ENCODE data around the gene ATP8A2.

The ATP8A2 gene

DNA sequence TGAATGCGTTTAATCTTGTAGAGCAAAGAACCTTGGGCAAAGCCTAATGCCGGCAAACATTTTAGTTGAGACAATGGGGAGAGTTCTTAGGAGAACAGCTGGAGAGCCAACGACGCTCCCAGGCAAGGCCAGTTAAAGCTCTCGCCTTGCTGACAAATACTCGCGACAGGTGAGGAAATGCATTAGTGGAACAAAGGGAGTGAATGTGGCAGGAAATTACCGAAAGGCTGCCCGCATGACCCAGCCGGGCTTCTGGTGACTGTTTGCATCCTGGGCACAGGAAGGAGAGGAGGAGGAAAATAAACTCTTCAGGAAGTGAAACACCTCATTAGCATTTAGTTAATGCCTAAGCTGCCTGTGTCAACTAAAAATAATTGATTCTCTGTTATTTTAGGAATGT is 605.4 kb downstream of the ATP8A2 start:
- TF ChIP-seq EZH2 (IDR thresholded peaks at IDR 0.05) (no peak), POLR2AphosphoS5 (IDR thresholded peaks at IDR 0.05; ENCODE audit: borderline replicate concordance, low read depth, low read length) (no peak), FOXP2 (optimal IDR thresholded peaks at IDR 0.05; ENCODE audit: control extremely low read depth, extremely low read length, insufficient read depth) (no peak)
- Histone ChIP-seq H3K36me3 (ENCODE audit: insufficient read depth, low read length) (no peaks in the 10 kb centered on the region), H3K9ac (ENCODE audit: insufficient read length) (no peak overlapping the region), H3K27ac (no peak overlapping the region), H3K9me3 (ENCODE audit: low read depth, low read length) (no peaks in the 10 kb centered on the region), H3K4me3 (peak overlapping the region; percentile 58)
- DNase-seq (ENCODE audit: low read depth, low spot score), result no peak

DNA sequence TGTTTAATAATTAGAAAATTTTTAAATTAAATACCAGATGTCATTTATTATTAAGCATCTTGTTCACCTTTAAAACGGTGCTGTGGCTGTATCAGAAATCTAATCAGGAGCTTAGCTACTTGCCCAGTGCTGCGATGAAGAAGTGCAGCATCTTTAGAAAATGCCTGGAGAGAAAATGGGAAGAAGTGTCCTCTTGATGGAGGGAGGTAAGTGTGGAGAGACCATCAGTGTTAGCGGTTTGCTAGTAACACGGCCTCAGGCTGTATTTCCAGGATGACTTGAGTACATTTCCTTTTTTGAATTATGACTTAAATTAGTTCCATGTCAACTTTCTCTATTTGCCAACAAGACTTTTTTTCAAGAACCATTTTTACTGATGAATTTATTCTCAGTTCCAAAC is 605.9 kb downstream of the ATP8A2 start:
- DNase-seq (ENCODE audit: low read depth, low spot score), result peak; percentile 26
- no peaks in the 10 kb centered on the region for H3K36me3 ChIP-seq (ENCODE audit: insufficient read depth, low read length)
- no peak overlapping the region for H3K9ac ChIP-seq (ENCODE audit: insufficient read length)
- 0 out of 2 replicates have a peak overlapping the region, but pooled peaks have one; percentile 16 for H3K27ac ChIP-seq
- peak overlapping the region; percentile 58 for H3K4me3 ChIP-seq
- TF ChIP-seq EZH2 (IDR thresholded peaks at IDR 0.05), result no peak
- TF ChIP-seq POLR2AphosphoS5 (IDR thresholded peaks at IDR 0.05; ENCODE audit: borderline replicate concordance, low read depth, low read length), result no peak
- TF ChIP-seq FOXP2 (optimal IDR thresholded peaks at IDR 0.05; ENCODE audit: control extremely low read depth, extremely low read length, insufficient read depth), result no peak
- H3K9me3 ChIP-seq (ENCODE audit: low read depth, low read length), result no peaks in the 10 kb centered on the region

DNA sequence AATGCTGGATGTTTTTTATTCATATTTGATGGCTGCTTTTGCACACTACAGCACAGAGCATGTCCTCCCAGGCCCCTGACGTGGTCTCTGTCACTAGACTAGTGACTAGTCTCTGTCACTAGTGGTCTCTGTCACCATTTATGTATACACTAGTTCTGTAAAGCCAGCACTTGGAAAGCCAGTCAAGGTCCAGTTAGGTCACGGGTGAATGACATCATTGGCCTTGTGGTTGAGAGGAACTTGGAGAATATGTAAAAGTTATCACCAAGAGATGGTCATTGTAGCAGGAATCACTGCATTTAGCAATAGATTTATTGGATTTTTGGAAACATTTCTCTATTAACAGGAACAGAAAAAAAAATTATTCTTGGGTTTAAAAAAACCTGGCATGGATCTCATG is 607.2 kb downstream of the ATP8A2 start:
- no peak for DNase-seq (ENCODE audit: low read depth, low spot score)
- Histone ChIP-seq H3K9me3 (ENCODE audit: low read depth, low read length) (no peaks in the 10 kb centered on the region), H3K4me3 (no peak overlapping the region), H3K27ac (no peak overlapping the region), H3K36me3 (ENCODE audit: insufficient read depth, low read length) (no peaks in the 10 kb centered on the region), H3K9ac (ENCODE audit: insufficient read length) (no peak overlapping the region)
- TF ChIP-seq FOXP2 (optimal IDR thresholded peaks at IDR 0.05; ENCODE audit: control extremely low read depth, extremely low read length, insufficient read depth) (no peak), EZH2 (IDR thresholded peaks at IDR 0.05) (no peak), POLR2AphosphoS5 (IDR thresholded peaks at IDR 0.05; ENCODE audit: borderline replicate concordance, low read depth, low read length) (no peak)

DNA sequence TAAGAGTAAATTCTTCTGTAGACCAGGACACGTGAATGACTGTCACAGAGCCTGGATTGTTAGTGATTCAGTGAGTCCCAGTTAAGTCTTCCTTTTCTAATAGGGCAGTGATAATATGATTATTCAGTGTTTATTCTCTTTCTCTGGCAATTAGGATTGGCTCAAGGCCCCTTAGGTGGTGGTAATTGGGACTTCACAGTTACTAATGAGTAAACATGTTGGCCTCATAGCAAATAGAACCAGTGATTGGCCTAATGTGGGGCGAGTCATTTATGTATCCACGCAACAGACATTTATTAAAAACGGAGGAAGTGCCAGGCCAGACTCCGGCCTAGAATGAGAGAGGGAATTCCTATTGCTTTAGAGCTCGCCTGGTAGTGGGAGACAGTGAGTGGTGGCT is 607.6 kb downstream of the ATP8A2 start:
- no peak for TF ChIP-seq EZH2 (IDR thresholded peaks at IDR 0.05)
- TF ChIP-seq POLR2AphosphoS5 (IDR thresholded peaks at IDR 0.05; ENCODE audit: borderline replicate concordance, low read depth, low read length), result no peak
- no peak for TF ChIP-seq FOXP2 (optimal IDR thresholded peaks at IDR 0.05; ENCODE audit: control extremely low read depth, extremely low read length, insufficient read depth)
- Histone ChIP-seq H3K27ac (no peak overlapping the region), H3K4me3 (no peak overlapping the region), H3K9ac (ENCODE audit: insufficient read length) (no peak overlapping the region), H3K9me3 (ENCODE audit: low read depth, low read length) (no peaks in the 10 kb centered on the region), H3K36me3 (ENCODE audit: insufficient read depth, low read length) (no peaks in the 10 kb centered on the region)
- no peak for DNase-seq (ENCODE audit: low read depth, low spot score)

DNA sequence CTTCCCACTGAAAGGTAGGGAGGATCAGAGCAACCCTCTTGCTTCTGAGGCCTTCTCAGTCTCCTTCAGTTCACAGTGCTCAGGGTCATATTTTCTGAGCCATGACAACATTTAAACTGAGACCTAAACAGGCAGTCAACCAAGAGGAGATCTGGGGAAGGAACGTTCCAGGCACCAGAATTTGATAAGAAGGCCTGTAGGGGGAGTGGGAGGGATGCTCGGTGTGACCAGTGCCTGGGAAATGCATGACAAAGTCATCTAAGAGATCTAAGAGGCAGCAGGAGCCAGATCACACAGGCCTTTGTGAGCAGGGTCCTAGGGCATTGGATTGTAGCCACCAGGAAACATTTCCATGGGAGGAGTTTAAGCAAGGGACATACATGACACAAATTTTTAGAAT is 608.5 kb downstream of the ATP8A2 start:
- Histone ChIP-seq H3K36me3 (ENCODE audit: insufficient read depth, low read length) (no peaks in the 10 kb centered on the region), H3K27ac (no peak overlapping the region), H3K9me3 (ENCODE audit: low read depth, low read length) (no peaks in the 10 kb centered on the region), H3K4me3 (no peak overlapping the region), H3K9ac (ENCODE audit: insufficient read length) (no peak overlapping the region)
- DNase-seq (ENCODE audit: low read depth, low spot score), result no peak
- TF ChIP-seq FOXP2 (optimal IDR thresholded peaks at IDR 0.05; ENCODE audit: control extremely low read depth, extremely low read length, insufficient read depth) (no peak), POLR2AphosphoS5 (IDR thresholded peaks at IDR 0.05; ENCODE audit: borderline replicate concordance, low read depth, low read length) (no peak), EZH2 (IDR thresholded peaks at IDR 0.05) (no peak)

DNA sequence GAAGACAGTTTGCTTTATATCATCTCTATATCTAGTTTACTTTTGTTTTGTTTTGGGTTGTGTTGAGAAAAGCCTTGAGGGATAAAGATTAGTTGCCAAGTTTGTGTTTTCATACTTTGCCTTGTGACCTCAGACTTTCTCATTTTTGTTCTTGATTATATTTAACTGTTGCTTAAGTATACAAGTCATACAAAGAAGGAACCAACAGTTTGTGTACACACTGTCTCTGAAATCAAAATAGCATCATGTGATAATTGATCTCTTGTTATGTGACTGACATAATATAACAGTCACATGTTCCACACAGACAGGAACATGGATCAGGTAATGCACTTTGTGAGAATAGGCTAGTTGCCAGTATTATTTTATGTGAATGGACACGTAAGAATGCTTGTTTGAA is 609.3 kb downstream of the ATP8A2 start:
- Histone ChIP-seq H3K27ac (no peak overlapping the region), H3K4me3 (no peak overlapping the region), H3K36me3 (ENCODE audit: insufficient read depth, low read length) (no peaks in the 10 kb centered on the region), H3K9ac (ENCODE audit: insufficient read length) (no peak overlapping the region), H3K9me3 (ENCODE audit: low read depth, low read length) (no peaks in the 10 kb centered on the region)
- TF ChIP-seq POLR2AphosphoS5 (IDR thresholded peaks at IDR 0.05; ENCODE audit: borderline replicate concordance, low read depth, low read length), result no peak
- TF ChIP-seq EZH2 (IDR thresholded peaks at IDR 0.05), result no peak
- no peak for TF ChIP-seq FOXP2 (optimal IDR thresholded peaks at IDR 0.05; ENCODE audit: control extremely low read depth, extremely low read length, insufficient read depth)
- DNase-seq (ENCODE audit: low read depth, low spot score), result no peak

DNA sequence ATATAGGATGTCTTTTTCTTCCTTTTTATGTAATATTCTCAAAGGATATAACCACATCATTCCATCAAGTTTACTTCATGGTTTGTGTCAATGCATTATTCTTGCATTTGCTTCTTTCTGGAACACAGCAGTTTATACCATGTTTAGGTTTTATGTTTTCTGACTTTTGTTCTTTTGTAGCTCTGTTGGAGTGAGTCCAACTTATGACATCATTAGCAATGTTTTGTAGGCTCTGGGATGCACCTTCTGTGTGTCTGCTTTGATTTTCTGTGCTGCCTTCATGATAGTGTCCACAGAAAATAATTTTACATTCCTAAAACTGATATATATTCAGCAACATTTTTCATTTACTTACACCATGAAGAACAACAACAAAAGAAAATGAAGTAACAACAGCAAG is 611.1 kb downstream of the ATP8A2 start:
- Histone ChIP-seq H3K27ac (no peak overlapping the region), H3K9ac (ENCODE audit: insufficient read length) (no peak overlapping the region), H3K4me3 (no peak overlapping the region), H3K36me3 (ENCODE audit: insufficient read depth, low read length) (no peaks in the 10 kb centered on the region), H3K9me3 (ENCODE audit: low read depth, low read length) (no peaks in the 10 kb centered on the region)
- no peak for TF ChIP-seq FOXP2 (optimal IDR thresholded peaks at IDR 0.05; ENCODE audit: control extremely low read depth, extremely low read length, insufficient read depth)
- no peak for TF ChIP-seq POLR2AphosphoS5 (IDR thresholded peaks at IDR 0.05; ENCODE audit: borderline replicate concordance, low read depth, low read length)
- TF ChIP-seq EZH2 (IDR thresholded peaks at IDR 0.05), result no peak
- no peak for DNase-seq (ENCODE audit: low read depth, low spot score)

DNA sequence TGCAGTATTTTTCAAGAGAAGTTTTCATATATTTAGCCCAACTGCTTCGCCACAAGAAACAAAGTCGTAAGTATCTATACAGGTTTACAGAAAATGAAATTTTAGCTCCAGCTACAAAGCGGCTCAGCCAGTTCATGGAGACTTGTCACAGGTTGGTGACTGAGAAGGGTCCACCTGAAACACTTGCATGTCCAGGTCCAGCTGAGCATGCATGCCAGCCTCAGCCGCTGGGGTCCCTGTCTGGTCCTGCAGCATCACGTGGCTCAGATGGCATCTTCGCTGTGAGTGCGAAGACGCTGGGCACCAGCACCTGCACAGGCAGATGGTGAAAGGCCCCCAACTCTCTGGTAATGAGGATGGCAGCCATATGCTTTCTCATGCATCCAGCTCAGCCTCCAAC is 616.2 kb downstream of the ATP8A2 start:
- Histone ChIP-seq H3K27ac (no peak overlapping the region), H3K9me3 (ENCODE audit: low read depth, low read length) (no peaks in the 10 kb centered on the region), H3K36me3 (ENCODE audit: insufficient read depth, low read length) (no peaks in the 10 kb centered on the region), H3K4me3 (no peak overlapping the region), H3K9ac (ENCODE audit: insufficient read length) (no peak overlapping the region)
- no peak for TF ChIP-seq FOXP2 (optimal IDR thresholded peaks at IDR 0.05; ENCODE audit: control extremely low read depth, extremely low read length, insufficient read depth)
- TF ChIP-seq EZH2 (IDR thresholded peaks at IDR 0.05), result no peak
- no peak for TF ChIP-seq POLR2AphosphoS5 (IDR thresholded peaks at IDR 0.05; ENCODE audit: borderline replicate concordance, low read depth, low read length)
- no peak for DNase-seq (ENCODE audit: low read depth, low spot score)

DNA sequence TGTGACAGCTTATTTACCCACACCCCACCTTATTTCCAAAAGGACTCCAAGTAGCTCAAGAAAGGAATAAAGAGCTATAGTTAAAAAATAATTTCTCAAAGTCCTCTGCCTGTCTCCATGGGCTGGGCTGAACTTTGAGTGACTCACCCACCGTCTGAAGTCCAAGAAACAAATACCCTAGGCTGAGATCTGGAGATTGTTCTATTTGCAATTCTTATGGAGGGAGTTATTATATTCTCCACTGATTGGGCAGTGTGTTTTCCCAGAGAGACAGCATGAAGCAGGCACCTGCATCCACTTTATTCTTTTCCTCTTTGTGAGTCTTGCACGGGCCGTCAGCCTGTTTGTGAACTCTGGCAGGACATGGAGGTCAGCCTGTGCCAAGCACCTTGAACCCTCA is 616.9 kb downstream of the ATP8A2 start:
- Histone ChIP-seq H3K27ac (no peak overlapping the region), H3K36me3 (ENCODE audit: insufficient read depth, low read length) (no peaks in the 10 kb centered on the region), H3K4me3 (no peak overlapping the region), H3K9me3 (ENCODE audit: low read depth, low read length) (no peaks in the 10 kb centered on the region), H3K9ac (ENCODE audit: insufficient read length) (no peak overlapping the region)
- no peak for DNase-seq (ENCODE audit: low read depth, low spot score)
- TF ChIP-seq FOXP2 (optimal IDR thresholded peaks at IDR 0.05; ENCODE audit: control extremely low read depth, extremely low read length, insufficient read depth), result no peak
- TF ChIP-seq POLR2AphosphoS5 (IDR thresholded peaks at IDR 0.05; ENCODE audit: borderline replicate concordance, low read depth, low read length), result no peak
- no peak for TF ChIP-seq EZH2 (IDR thresholded peaks at IDR 0.05)
